ENCODE measurements around the gene PLEKHG7. TPM values are rescaled to one million over a fixed set of nuclear protein-coding genes. Genes with fewer than 3 reads are reported as not detected.
A peak's percentile ranks its signal among the peaks of the same experiment; 100 is the strongest.
"Not testable (repeated sequence)": the region's sequence is repeated elsewhere in the genome, so short reads cannot be mapped to it uniquely, and the experiment has no call there.

Gene PLEKHG7
- total and polyA plus RNA-seq, 7 donors: not detected

- no peaks in the 10 kb centered on the region for H3K27me3 ChIP-seq (ENCODE audit: insufficient read depth in 3 of 3, low read length in 2 of 3)
- DNase-seq (peak; percentile 87 to 92), ATAC-seq (peak; percentile 69 to 92 (median 91))
- no peaks in the 10 kb centered on the region for H3K4me1 ChIP-seq
- H3K27ac ChIP-seq: peak overlapping the region; percentile 58
- TF ChIP-seq CTCF (IDR thresholded peaks at IDR 0.05): no peak
- 38 to 42% (median 40%) methylated on average over 4 of the region's 4 CpGs for WGBS, 3 donors
- H3K9me3 ChIP-seq: no peaks in the 10 kb centered on the region
- H3K36me3 ChIP-seq (ENCODE audit: insufficient read depth in 1 of 2, low read depth in 1 of 2): no peaks in the 10 kb centered on the region
- H3K4me3 ChIP-seq: no peak overlapping the region
- intact Hi-C loops (cut with DNase I): no loop called here
Measured at GRCh38 chr12:92745856-92746550, 43.2 kb downstream of the PLEKHG7 start.

DNA sequence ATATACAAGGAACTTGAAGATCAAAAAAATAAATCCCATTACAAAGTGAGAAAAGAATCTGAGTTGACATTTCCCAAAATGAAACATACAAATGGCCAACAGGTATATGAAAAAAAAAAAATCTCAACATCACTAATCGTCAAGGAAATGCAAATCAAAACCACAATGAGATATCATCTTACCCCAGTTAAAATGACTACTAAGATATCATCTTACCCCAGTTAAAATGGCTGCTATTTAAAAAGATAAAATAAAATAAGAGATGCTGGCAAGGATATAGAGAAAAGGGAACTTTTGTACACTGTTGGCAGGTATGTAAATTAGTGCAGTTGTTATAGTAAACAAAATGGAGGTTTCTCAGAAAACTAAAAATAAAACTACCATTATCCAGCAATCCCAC, 44.4 kb downstream of the PLEKHG7 start:
- ATAC-seq (no peak), DNase-seq (no peak)
- no peaks in the 10 kb centered on the region for H3K27me3 ChIP-seq (ENCODE audit: insufficient read depth in 3 of 3, low read length in 2 of 3)
- no peaks in the 10 kb centered on the region for H3K9me3 ChIP-seq
- no peaks in the 10 kb centered on the region for H3K4me1 ChIP-seq
- no peak overlapping the region for H3K27ac ChIP-seq
- 38 to 53% (median 50%) methylated on average over 1 of the region's 1 CpG for WGBS, 3 donors
- intact Hi-C loops (cut with DNase I): no loop called here
- TF ChIP-seq CTCF (IDR thresholded peaks at IDR 0.05): no peak
- H3K36me3 ChIP-seq (ENCODE audit: insufficient read depth in 1 of 2, low read depth in 1 of 2): no peaks in the 10 kb centered on the region
- no peak overlapping the region for H3K4me3 ChIP-seq

GRCh38 chr12:92749691-92750090, 46.9 kb downstream of the PLEKHG7 start:
- H3K27me3 ChIP-seq (ENCODE audit: insufficient read depth in 3 of 3, low read length in 2 of 3); H3K27ac ChIP-seq; H3K9me3 ChIP-seq; DNase-seq; H3K4me3 ChIP-seq; ATAC-seq; H3K4me1 ChIP-seq; H3K36me3 ChIP-seq (ENCODE audit: insufficient read depth in 1 of 2, low read depth in 1 of 2); intact Hi-C loops (cut with DNase I): not testable (repeated sequence)

DNA sequence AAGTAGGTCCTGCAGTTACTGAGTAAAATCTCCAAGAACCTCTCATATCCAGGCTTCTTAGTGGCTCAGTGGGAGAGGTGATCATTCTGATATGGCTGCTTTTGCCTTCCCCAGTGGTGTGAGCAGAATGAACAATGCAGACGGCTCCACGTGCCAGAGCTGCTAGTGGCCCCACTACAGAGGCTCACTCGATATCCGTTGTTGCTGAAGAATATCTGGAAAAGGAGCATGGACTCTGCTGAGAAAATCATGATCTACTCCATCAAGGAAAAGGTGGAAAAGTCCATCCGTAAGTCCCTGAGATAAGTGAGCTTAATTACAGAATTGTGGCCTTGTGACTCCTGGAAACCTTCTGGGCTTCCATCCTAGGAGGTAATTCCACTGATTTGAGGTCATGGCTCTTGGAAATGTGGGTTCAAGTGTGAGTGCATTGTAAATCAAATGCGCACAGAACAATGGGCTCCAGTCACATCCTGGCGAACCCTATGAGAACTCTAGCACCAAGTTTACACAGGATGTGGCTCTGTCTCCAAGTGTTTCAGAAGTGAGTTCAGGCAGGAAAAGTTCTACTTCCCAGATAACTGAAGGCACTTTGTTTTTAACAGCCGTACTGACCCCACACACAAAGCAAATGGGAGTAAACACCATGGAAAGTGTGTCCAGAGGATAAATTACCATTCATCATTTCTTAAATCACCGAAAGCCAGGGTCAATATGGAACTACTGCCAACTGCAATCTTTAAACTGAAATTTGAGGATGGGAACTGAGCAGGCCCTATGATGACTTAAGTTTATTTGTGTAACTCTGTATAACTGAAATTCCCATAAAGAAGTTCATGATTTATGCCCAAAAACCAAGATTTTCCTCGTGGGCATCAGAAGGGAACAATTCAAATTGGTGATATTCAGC, 51.4 kb downstream of the PLEKHG7 start:
- H3K9me3 ChIP-seq: no peaks in the 10 kb centered on the region
- intact Hi-C loops (cut with DNase I): no loop called here
- no peak overlapping the region for H3K4me3 ChIP-seq
- H3K36me3 ChIP-seq (ENCODE audit: insufficient read depth in 1 of 2, low read depth in 1 of 2): no peaks in the 10 kb centered on the region
- H3K27me3 ChIP-seq (ENCODE audit: insufficient read depth in 3 of 3, low read length in 2 of 3): no peaks in the 10 kb centered on the region
- no peaks in the 10 kb centered on the region for H3K4me1 ChIP-seq
- 65 to 70% (median 67%) methylated on average over 10 of the region's 10 CpGs for WGBS, 3 donors
- DNase-seq: no peak
- no peak for TF ChIP-seq CTCF (IDR thresholded peaks at IDR 0.05)
- H3K27ac ChIP-seq: peak overlapping the region; percentile 51
- peak in 3 of 4 donors; percentile 35 to 45 (median 37) for ATAC-seq

- Histone ChIP-seq H3K4me3 (no peak overlapping the region), H3K36me3 (ENCODE audit: insufficient read depth in 1 of 2, low read depth in 1 of 2) (no peaks in the 10 kb centered on the region), H3K27ac (no peak overlapping the region), H3K27me3 (ENCODE audit: insufficient read depth in 3 of 3, low read length in 2 of 3) (no peaks in the 10 kb centered on the region), H3K9me3 (no peaks in the 10 kb centered on the region), H3K4me1 (no peaks in the 10 kb centered on the region)
- intact Hi-C loops (cut with DNase I): no loop called here
- DNase-seq: no peak
- WGBS, 3 donors: 42 to 49% (median 44%) methylated on average over 3 of the region's 3 CpGs
- peak in 2 of 4 donors; percentile 22 to 31 for ATAC-seq
- TF ChIP-seq CTCF (IDR thresholded peaks at IDR 0.05): no peak
Measured at GRCh38 chr12:92756898-92757596, 54.3 kb downstream of the PLEKHG7 start.
